Panc1 (cell line): ENCODE results near the gene RASGRF2. TPM values are rescaled to one million over a fixed set of nuclear protein-coding genes. Genes with fewer than 3 reads are reported as not detected.

Experiments
- ATAC-seq: fragments of 200-7000 bp; cut with Tn5 transposase; 2 replicates; pipeline ENCODE4 v1.9.1; 2020; ENCODE audit warnings: mild to moderate bottlenecking, moderate library complexity
- BruUV-seq: library from RNA; stranded (reverse); fragments of 400-500 nt; replicated peaks from 2 replicates; lab custom pipeline; 2021; lab: Mats Ljungman, UMichigan
- CTCF ChIA-PET: fragments of 300-600 bp; sonication (Branson Sonifier 250); formaldehyde crosslinking; loops from one replicate; lab custom pipeline; 2022; ENCODE audit warnings: antibody characterized with exemption; lab: Charles Lee
- POLR2A ChIA-PET: fragments of 300-600 bp; sonication (Branson Sonifier 250); formaldehyde crosslinking; loops from one replicate; lab custom pipeline; 2022; ENCODE audit warnings: antibody characterized with exemption; lab: Charles Lee
- DNase-seq: peaks from one replicate; pipeline ENCODE4 v3.0.0-alpha.2; 2010; ENCODE audit warnings: low read depth, low spot score
- H3K27ac ChIP-seq: 2 replicates; pipeline ENCODE4 v1.5.1; 2011; ENCODE audit warnings: mild to moderate bottlenecking, low read length, inconsistent platforms
- H3K27me3 ChIP-seq: fragments of 200-500 bp; sonication (Bioruptor generic); 2 replicates; pipeline ENCODE4 v1.6.0; 2014; ENCODE audit warnings: low read length, inconsistent platforms; ENCODE audit not compliant: control insufficient read depth, insufficient read depth
- H3K36me3 ChIP-seq: fragments of 200-500 bp; sonication (Bioruptor generic); 2 replicates; pipeline ENCODE4 v1.5.1; 2014; ENCODE audit warnings: inconsistent platforms, mild to moderate bottlenecking, low read length, moderate library complexity; ENCODE audit not compliant: control insufficient read depth, insufficient read depth
- H3K4me1 ChIP-seq: 2 replicates; pipeline ENCODE4 v1.5.1; 2011; ENCODE audit warnings: inconsistent platforms, mild to moderate bottlenecking, low read length, moderate library complexity; ENCODE audit not compliant: control insufficient read depth, insufficient read depth
- H3K4me3 ChIP-seq, 2 experiments: 2 replicates each; pipeline ENCODE4 v1.5.1; 2011 to 2012; ENCODE audit warnings: low read depth in 2 of 2, low read length in 2 of 2, mild to moderate bottlenecking in 2 of 2, inconsistent platforms in 1 of 2, moderate library complexity in 1 of 2
- H3K9me3 ChIP-seq: fragments of 200-500 bp; sonication (Bioruptor generic); 2 replicates; pipeline ENCODE4 v1.5.1; 2014; ENCODE audit warnings: low read depth, mild to moderate bottlenecking, inconsistent platforms, low read length, moderate library complexity; ENCODE audit not compliant: control insufficient read depth, insufficient read depth
- CTCF ChIP-seq: fragments of 450-650 bp; IDR thresholded peaks from 2 replicates; pipeline ENCODE4 v1.5.1; 2017; ENCODE audit warnings: mild to moderate bottlenecking
- POLR2AphosphoS5 ChIP-seq: IDR thresholded peaks from 2 replicates; pipeline ENCODE4 v1.6.1; 2012; ENCODE audit warnings: mild to moderate bottlenecking, low read depth, low read length, moderate library complexity
- REST ChIP-seq, 2 experiments: IDR thresholded peaks; 2 replicates each; pipeline ENCODE4 v1.6.1; 2011 to 2012; ENCODE audit warnings: low read depth in 2 of 2, control low read depth in 1 of 2, low read length in 1 of 2, mild to moderate bottlenecking in 1 of 2, moderate library complexity in 1 of 2; ENCODE audit not compliant: insufficient read depth in 1 of 2
- SIN3A ChIP-seq: IDR thresholded peaks from 2 replicates; pipeline ENCODE4 v1.6.1; 2012; ENCODE audit warnings: low read depth, mild to moderate bottlenecking, low read length, moderate library complexity, borderline replicate concordance; ENCODE audit not compliant: insufficient read depth
- TCF7L2 ChIP-seq: IDR thresholded peaks from 2 replicates; pipeline ENCODE4 v1.6.1; 2011; ENCODE audit warnings: mild to moderate bottlenecking, low read depth, low read length, inconsistent platforms
- in situ Hi-C: cut with HindIII; loops from 2 replicates; pipeline ENCODE4 v1.10.0; 2016; ENCODE audit warnings: low sequenced_read_pairs, low pct_unique_long_range_greater_than_20kb
- intact Hi-C: fragments of 100-400 bp; cut with micrococcal nuclease; formaldehyde crosslinking; loops from one replicate; pipeline ENCODE4 v1.10.0; 2022; ENCODE audit not compliant: unreplicated experiment
- total RNA-seq: library from RNA; stranded (reverse); gene quantifications from one replicate; pipeline ENCODE4 v1.2.1, GENCODE V29; 2021; ENCODE audit not compliant: unreplicated experiment

RASGRF2 gene
- total RNA-seq, 1 experiment from 2014 or later: 4.7 TPM

GRCh38 chr5:81058121-81058520, 98.0 kb downstream of the RASGRF2 start:
- in situ Hi-C loops: no loop called here
- no peaks in the 10 kb centered on the region for H3K9me3 ChIP-seq
- intact Hi-C loops: no loop called here
- POLR2A ChIA-PET: no interaction called here
- ATAC-seq (no peak), DNase-seq (no peak)
- H3K4me1 ChIP-seq: no peaks in the 10 kb centered on the region
- H3K27ac ChIP-seq: no peak overlapping the region
- no peak overlapping the region for H3K4me3 ChIP-seq
- CTCF ChIA-PET: no interaction called here
- TF ChIP-seq CTCF: no peak
- no TSS peak for BruUV-seq
- no peaks in the 10 kb centered on the region for H3K36me3 ChIP-seq
- no peaks in the 10 kb centered on the region for H3K27me3 ChIP-seq

GRCh38 chr5:81065492-81065891, 105.3 kb downstream of the RASGRF2 start:
- BruUV-seq: no TSS peak
- H3K27ac ChIP-seq: no peak overlapping the region
- H3K4me1 ChIP-seq: no peaks in the 10 kb centered on the region
- no peaks in the 10 kb centered on the region for H3K36me3 ChIP-seq
- no peaks in the 10 kb centered on the region for H3K27me3 ChIP-seq
- ATAC-seq: no peak
- CTCF ChIA-PET: no interaction called here
- DNase-seq: no peak
- no peaks in the 10 kb centered on the region for H3K9me3 ChIP-seq
- no peak overlapping the region for H3K4me3 ChIP-seq
- POLR2A ChIA-PET: no interaction called here
- intact Hi-C loops: no loop called here
- in situ Hi-C loops: no loop called here
- TF ChIP-seq CTCF (no peak), TCF7L2 (no peak), SIN3A (no peak), REST (IDR thresholded peaks at IDR 0.05; ENCODE audit: insufficient read depth in 1 of 2, low read depth in 2 of 2, low read length in 1 of 2) (no peak), POLR2AphosphoS5 (no peak)

GRCh38 chr5:81066102-81066501, 105.9 kb downstream of the RASGRF2 start:
- ATAC-seq (no peak), DNase-seq (no peak)
- H3K27me3 ChIP-seq: no peaks in the 10 kb centered on the region
- TF ChIP-seq REST (IDR thresholded peaks at IDR 0.05; ENCODE audit: insufficient read depth in 1 of 2, low read depth in 2 of 2, low read length in 1 of 2) (no peak), POLR2AphosphoS5 (no peak), CTCF (no peak), SIN3A (no peak), TCF7L2 (no peak)
- H3K4me1 ChIP-seq: no peaks in the 10 kb centered on the region
- no peaks in the 10 kb centered on the region for H3K9me3 ChIP-seq
- in situ Hi-C loops: no loop called here
- BruUV-seq: no TSS peak
- no peaks in the 10 kb centered on the region for H3K36me3 ChIP-seq
- ChIA-PET POLR2A (no interaction called here), CTCF (no interaction called here)
- no peak overlapping the region for H3K27ac ChIP-seq
- intact Hi-C loops: no loop called here
- H3K4me3 ChIP-seq: no peak overlapping the region
